H1 (cell line): ENCODE measurements around the gene DSE. TPM values are rescaled to one million over a fixed set of nuclear protein-coding genes. Genes with fewer than 3 reads are reported as not detected.

Experiments
- SIN3A ChIP-seq, 2 experiments: IDR thresholded peaks in 1 of 2; conservative IDR thresholded peaks in 1 of 2; 2 replicates each; pipeline ENCODE4 v1.6.1; 2011 to 2012; ENCODE audit warnings: low read length in 2 of 2, improper control_type of control experiment in 1 of 2, low read depth in 1 of 2, mild to moderate bottlenecking in 1 of 2
- polyA plus RNA-seq, 7 experiments: library from polyadenylated mRNA; depleted of rRNA in 3 of 7; stranded (reverse) in 5 of 7; unstranded in 2 of 7; fragments of >200 nt in 5 of 7; fragments of 200-250 nt in 2 of 7; gene quantifications; 1 replicate in 5 of 7; 2 replicates in 1 of 7; 4 replicates in 1 of 7; pipeline versions ENCODE4 v1.2.1 to v1.2.3, GENCODE V29; 2011 to 2013; ENCODE audit warnings: missing spikeins in 2 of 7, mixed read lengths in 2 of 7
- total RNA-seq: library from RNA; stranded (reverse); fragmentation: NEBNext Ultra II Directional; extraction: Animal tissue kit (Norgen Biotek cat#: 25700); gene quantifications from 2 replicates; pipeline ENCODE4 v1.2.1, GENCODE V29; 2021

The DSE gene
- total and polyA plus RNA-seq, 2 of the 8 experiments (the other 6 are each of a cell fraction or from before 2014, with no cell fraction given): 32.5 to 94.4 TPM

DNA sequence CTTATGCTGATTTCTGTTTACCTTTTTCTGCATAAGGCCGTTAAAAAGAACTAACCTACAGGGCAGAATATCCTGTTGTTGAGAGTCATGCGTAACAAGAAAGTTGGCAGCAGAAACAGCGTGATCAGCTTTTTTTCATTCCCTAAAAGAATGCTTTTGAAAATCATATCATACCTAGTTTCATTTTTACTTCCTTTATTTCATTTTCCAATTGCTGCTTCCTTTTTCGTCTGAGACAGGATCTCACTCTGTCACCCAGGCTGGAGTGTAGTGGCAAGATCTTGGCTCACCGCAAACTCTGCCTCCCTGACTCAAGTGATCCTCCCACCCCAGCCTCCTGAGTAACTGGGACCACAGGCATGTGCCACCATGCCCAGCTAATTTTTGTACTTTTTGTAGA, 94.5 kb downstream of the DSE start (continued):
- TF ChIP-seq SIN3A (conservative IDR thresholded peaks at IDR 0.05 in 1 of 2, IDR thresholded peaks at IDR 0.05 in 1 of 2; ENCODE audit: low read depth in 1 of 2, low read length in 2 of 2): no peak
- TF ChIP-seq, all 59 proteins: peak for 0
